HepG2 (cell line): Measurements from ENCODE around the gene PNPLA8. TPM values are rescaled to one million over a fixed set of nuclear protein-coding genes. Genes with fewer than 3 reads are reported as not detected.

Source experiments
- ATAC-seq: fragments of 200-7000 bp; cut with Tn5 transposase; 3 replicates; pipeline ENCODE4 v1.9.1; 2020; ENCODE audit warnings: mild to moderate bottlenecking, moderate library complexity
- BruUV-seq: library from RNA; stranded (reverse); fragments of 400-500 nt; replicated peaks from 2 replicates; lab custom pipeline; 2021; lab: Mats Ljungman, UMichigan
- CTCF ChIA-PET: fragments of 300-600 bp; formaldehyde crosslinking; extraction: SDS; loops from one replicate; lab custom pipeline; 2021; ENCODE audit warnings: low total read pairs, inconsistent platforms, low intra/inter-chr PET ratio; lab: Yijun Ruan, JAX
- POLR2A ChIA-PET: fragments of 350-600 bp; sonication (Branson Sonifier 250); formaldehyde crosslinking; loops from one replicate; lab custom pipeline; 2020; ENCODE audit warnings: antibody characterized with exemption, inconsistent platforms; lab: Yijun Ruan, JAX
- DNase-seq: peaks from one replicate; pipeline ENCODE4 v3.0.0-alpha.2; 2015; ENCODE audit warnings: low spot score
- FAIRE-seq: peaks from 3 replicates; lab custom pipeline; 2011; peaks lifted over from hg19 to GRCh38; lab: Jason Lieb, UNC
- H2AFZ ChIP-seq: one replicate; pipeline ENCODE4 v1.6.1; 2011; ENCODE audit warnings: low read length, inconsistent platforms
- H3K27ac ChIP-seq: fragments of 300-600 bp; 3 replicates; pipeline ENCODE4 v1.8.0; 2011; ENCODE audit warnings: mixed run types, mild to moderate bottlenecking, mixed read lengths, low read length, inconsistent platforms; ENCODE audit not compliant: insufficient read depth; ENCODE audit errors: extremely low read length
- H3K27me3 ChIP-seq, 2 experiments: fragments of 200-600 bp in 1 of 2; 2 replicates in 1 of 2; 3 replicates in 1 of 2; pipeline versions ENCODE4 v1.6.0 to v1.8.0; 2011; ENCODE audit warnings: low read length in 2 of 2, mild to moderate bottlenecking in 2 of 2, moderate library complexity in 2 of 2, inconsistent platforms in 1 of 2; ENCODE audit not compliant: insufficient read depth in 2 of 2, control insufficient read depth in 1 of 2
- H3K36me3 ChIP-seq, 2 experiments: fragments of 200-600 bp in 1 of 2; replicated peaks in 1 of 2; 2 replicates in 1 of 2; 3 replicates in 1 of 2; pipeline versions ENCODE4 v1.5.1 to v1.8.0; 2011; ENCODE audit warnings: low read length in 2 of 2, inconsistent platforms in 1 of 2; ENCODE audit not compliant: insufficient read depth in 2 of 2, control insufficient read depth in 1 of 2
- H3K4me1 ChIP-seq: 2 replicates; pipeline ENCODE4 v1.5.1; 2012; ENCODE audit warnings: low read length, inconsistent platforms; ENCODE audit not compliant: insufficient read depth
- H3K4me2 ChIP-seq: 2 replicates; pipeline ENCODE4 v1.6.0; 2011; ENCODE audit warnings: low read depth, low read length, inconsistent platforms
- H3K4me3 ChIP-seq, 3 experiments: fragments of 200-600 bp in 1 of 3; sonication (generic), shearing (Covaris generic) in 1 of 3; replicated peaks in 1 of 3; 2 replicates each; pipeline ENCODE4 v1.5.1; 2011 to 2016; ENCODE audit warnings: low read length in 3 of 3, inconsistent platforms in 2 of 3, low read depth in 2 of 3, mild to moderate bottlenecking in 2 of 3, control low read depth in 1 of 3, mixed read lengths in 1 of 3; ENCODE audit not compliant: insufficient read depth in 1 of 3
- H3K79me2 ChIP-seq: one replicate; pipeline ENCODE4 v1.6.1; 2011; ENCODE audit warnings: low read length, inconsistent platforms; ENCODE audit not compliant: insufficient read depth
- H3K9ac ChIP-seq: 2 replicates; pipeline ENCODE4 v1.6.0; 2011; ENCODE audit warnings: mild to moderate bottlenecking, low read depth, low read length, inconsistent platforms; ENCODE audit not compliant: insufficient read depth
- H3K9me3 ChIP-seq: 2 replicates; pipeline ENCODE4 v1.5.1; 2012; ENCODE audit warnings: mild to moderate bottlenecking, low read length
- H4K20me1 ChIP-seq: 2 replicates; pipeline ENCODE4 v1.6.0; 2011; ENCODE audit warnings: inconsistent platforms, mild to moderate bottlenecking, low read length, moderate library complexity; ENCODE audit not compliant: insufficient read depth
- DRAP1 ChIP-seq: IDR thresholded peaks from 2 replicates; pipeline ENCODE4 v1.6.1; 2016; ENCODE audit warnings: missing genetic modification reagents, missing compliant biosample characterization
- MAFK ChIP-seq, 2 experiments: IDR thresholded peaks in 1 of 2; conservative IDR thresholded peaks in 1 of 2; 2 replicates each; pipeline ENCODE4 v1.6.1; 2011; ENCODE audit warnings: improper control_type of control experiment in 2 of 2, low read length in 2 of 2
- MEIS1 ChIP-seq: sonication (generic); formaldehyde crosslinking; IDR thresholded peaks from 2 replicates; pipeline ENCODE4 v1.9.0; 2021; ENCODE audit warnings: mild to moderate bottlenecking, missing genetic modification reagents, moderate library complexity, borderline replicate concordance
- MNT ChIP-seq: fragments of 450-650 bp; IDR thresholded peaks from 2 replicates; pipeline ENCODE4 v1.6.1; 2016
- ZBTB1 ChIP-seq: sonication (generic); formaldehyde crosslinking; IDR thresholded peaks from 2 replicates; pipeline ENCODE4 v1.4.0; 2020; ENCODE audit warnings: missing genetic modification reagents, borderline replicate concordance
- ZNF569 ChIP-seq: sonication (generic); formaldehyde crosslinking; IDR thresholded peaks from 2 replicates; pipeline ENCODE4 v1.5.0; 2020; ENCODE audit warnings: mild to moderate bottlenecking, missing genetic modification reagents, moderate library complexity, borderline replicate concordance
- WGBS: methylation state at CpG from one replicate; pipeline ENCODE4 v1.1.6; 2017; ENCODE audit warnings: low lambda C conversion rate; 5-methylcytosine and 5-hydroxymethylcytosine counted together
- in situ Hi-C: cut with HindIII; loops from 2 replicates; pipeline ENCODE4 v1.10.0; 2017; ENCODE audit warnings: low pct_unique_long_range_greater_than_20kb; ENCODE audit not compliant: extremely low pct_ligation_motif_present
- intact Hi-C: fragments of 100-400 bp; cut with micrococcal nuclease; formaldehyde crosslinking; loops from one replicate; pipeline ENCODE4 v1.10.0; 2022; ENCODE audit not compliant: unreplicated experiment
- polyA plus RNA-seq, 8 experiments: library from polyadenylated mRNA; depleted of rRNA in 3 of 8; stranded (reverse) in 7 of 8; unstranded in 1 of 8; fragments of >200 nt; fragmentation: Illumina TruSeq in 4 of 8; extraction: Trizol in 4 of 8; gene quantifications; 2 replicates each; pipeline versions ENCODE4 v1.2.1 to v1.2.3, GENCODE V29; 2011 to 2016; ENCODE audit warnings: low read depth in 4 of 8, missing spikeins in 1 of 8, mixed read lengths in 1 of 8; ENCODE audit not compliant: insufficient read depth in 1 of 8
- total RNA-seq, 5 experiments: library from RNA; depleted of rRNA; stranded (reverse); fragments of >200 nt; fragmentation: Illumina TruSeq; extraction: Trizol; gene quantifications; 2 replicates each; pipeline ENCODE4 v1.2.3, GENCODE V29; 2016; ENCODE audit warnings: low read depth in 1 of 5

PNPLA8 gene
- total and polyA plus RNA-seq, 2 of the 13 experiments (the other 11 are each of a cell fraction or from before 2014, with no cell fraction given): 6.3 to 11.4 TPM

GRCh38 chr7:108486291-108486966 is 39.5 kb downstream of the PNPLA8 start:
- no peaks in the 10 kb centered on the region for H3K27me3 ChIP-seq
- H3K4me2 ChIP-seq: no peak overlapping the region
- DNase-seq (no peak), ATAC-seq (no peak), FAIRE-seq (no peak)
- no peak overlapping the region for H3K9ac ChIP-seq
- 87% methylated on average over 5 of the region's 5 CpGs for WGBS
- no peaks in the 10 kb centered on the region for H3K36me3 ChIP-seq
- in situ Hi-C loops (no loop called here), intact Hi-C loops (no loop called here)
- CTCF ChIA-PET: no interaction called here
- POLR2A ChIA-PET: no interaction called here
- H3K79me2 ChIP-seq: no peaks in the 10 kb centered on the region
- BruUV-seq: no TSS peak
- TF ChIP-seq ZBTB1 (CRISPR knock-in tag) (no peak), MNT (no peak), MEIS1 (no peak), DRAP1 (no peak), MAFK (conservative IDR thresholded peaks at IDR 0.05 in 1 of 2, IDR thresholded peaks at IDR 0.05 in 1 of 2; ENCODE audit: low read length in 2 of 2) (peak in 1 of 2 experiments; percentile 43; a peak in 2 of 4 replicates), ZNF569 (CRISPR knock-in tag) (no peak)
- H3K4me3 ChIP-seq: no peak overlapping the region
- no peaks in the 10 kb centered on the region for H3K9me3 ChIP-seq
- no peak overlapping the region for H3K27ac ChIP-seq
- H2AFZ ChIP-seq: no peak overlapping the region
- H4K20me1 ChIP-seq: no peaks in the 10 kb centered on the region
- H3K4me1 ChIP-seq: no peaks in the 10 kb centered on the region
